Thymus (tissue), 11 donors: ENCODE data around the gene EMC9. TPM values are rescaled to one million over a fixed set of nuclear protein-coding genes. Genes with fewer than 3 reads are reported as not detected.
A peak's percentile ranks its signal among the peaks of the same experiment; 100 is the strongest.

Experiments used
- DNase-seq, 9 donors: peaks; one replicate each; pipeline ENCODE4 v3.0.0-alpha.2; 2013; ENCODE audit warnings: low spot score in 9 of 9, low read depth in 6 of 9, missing footprints in 1 of 9
- H3K27ac ChIP-seq, 2 donors: one replicate each; pipeline ENCODE4 v1.5.1; 2013; ENCODE audit warnings: control low read depth in 1 of 2, low read depth in 1 of 2, low read length in 1 of 2, mild to moderate bottlenecking in 1 of 2, moderate library complexity in 1 of 2
- H3K27me3 ChIP-seq, 2 donors: one replicate each; pipeline ENCODE4 v1.5.1; 2013; ENCODE audit warnings: low read length in 1 of 2; ENCODE audit not compliant: control insufficient read depth in 2 of 2, insufficient read depth in 1 of 2
- H3K36me3 ChIP-seq, 2 donors: one replicate each; pipeline ENCODE4 v1.5.1; 2013; ENCODE audit warnings: low read length in 1 of 2, mild to moderate bottlenecking in 1 of 2, moderate library complexity in 1 of 2; ENCODE audit not compliant: control insufficient read depth in 2 of 2, insufficient read depth in 2 of 2
- H3K4me1 ChIP-seq, 2 donors: one replicate each; pipeline ENCODE4 v1.5.1; 2013; ENCODE audit warnings: low read length in 2 of 2; ENCODE audit not compliant: control insufficient read depth in 2 of 2, insufficient read depth in 2 of 2
- H3K4me3 ChIP-seq, 2 donors: one replicate each; pipeline ENCODE4 v1.5.1; 2013; ENCODE audit warnings: low read length in 2 of 2, control low read depth in 1 of 2, mild to moderate bottlenecking in 1 of 2
- H3K9me3 ChIP-seq, 2 donors: one replicate each; pipeline ENCODE4 v1.5.1; 2013; ENCODE audit warnings: low read length in 1 of 2, mild to moderate bottlenecking in 1 of 2; ENCODE audit not compliant: control insufficient read depth in 2 of 2, insufficient read depth in 1 of 2
- WGBS: extraction: QIAGEN DNeasy Blood & Tissue Kit; methylation state at CpG from one replicate; pipeline ENCODE4 v1.1.7; 2013; 5-methylcytosine and 5-hydroxymethylcytosine counted together
- polyA plus RNA-seq: library from polyadenylated mRNA; stranded (reverse); fragments of 200-250 nt; gene quantifications from one replicate; pipeline ENCODE4 v1.2.3, GENCODE V29; 2013
- total RNA-seq: library from RNA; stranded (reverse); fragments of 120-200 nt; gene quantifications from one replicate; pipeline ENCODE4 v1.2.4, GENCODE V29; 2013
- donor health status: healthy.

Gene EMC9
- total and polyA plus RNA-seq, 2 donors, result 26.8 to 40.8 TPM

DNA sequence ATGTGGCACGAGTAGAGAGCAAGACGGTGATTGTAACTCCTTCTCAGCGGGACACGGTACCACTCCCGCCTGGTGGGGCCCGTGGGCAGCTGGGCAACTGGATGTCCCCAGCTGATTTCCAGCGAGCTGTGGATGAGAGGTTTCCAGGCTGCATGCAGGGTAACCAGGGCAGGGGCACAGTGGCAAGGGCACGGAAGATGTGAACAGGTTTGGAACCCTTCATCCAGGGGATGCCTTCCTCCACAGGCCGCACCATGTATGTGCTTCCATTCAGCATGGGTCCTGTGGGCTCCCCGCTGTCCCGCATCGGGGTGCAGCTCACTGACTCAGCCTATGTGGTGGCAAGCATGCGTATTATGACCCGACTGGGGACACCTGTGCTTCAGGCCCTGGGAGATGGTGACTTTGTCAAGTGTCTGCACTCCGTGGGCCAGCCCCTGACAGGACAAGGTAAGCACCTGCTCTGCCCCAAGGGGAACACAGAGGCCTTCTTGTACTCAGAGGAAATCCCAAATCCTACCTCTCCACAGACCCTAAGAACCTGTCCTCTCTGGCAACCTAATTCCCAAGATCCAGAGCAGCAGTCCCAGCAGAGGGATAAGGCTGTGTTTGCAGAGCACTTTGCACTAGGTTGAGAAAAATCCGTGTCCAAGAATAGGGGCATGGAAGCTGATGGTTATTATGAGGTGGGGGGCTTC is 43.0 kb downstream of the EMC9 start:
- DNase-seq, result no peak
- H3K4me3 ChIP-seq, result no peak overlapping the region
- no peaks in the 10 kb centered on the region for H3K9me3 ChIP-seq
- WGBS, result 97% methylated on average over 16 of the region's 16 CpGs
- no peak overlapping the region for H3K27ac ChIP-seq
- H3K27me3 ChIP-seq, result no peaks in the 10 kb centered on the region
- H3K36me3 ChIP-seq, result peaks cover 9 to 14% of the 10 kb centered on the region in 2 donors
- H3K4me1 ChIP-seq, result peaks cover 9 to 19% of the 10 kb centered on the region in 2 donors

DNA sequence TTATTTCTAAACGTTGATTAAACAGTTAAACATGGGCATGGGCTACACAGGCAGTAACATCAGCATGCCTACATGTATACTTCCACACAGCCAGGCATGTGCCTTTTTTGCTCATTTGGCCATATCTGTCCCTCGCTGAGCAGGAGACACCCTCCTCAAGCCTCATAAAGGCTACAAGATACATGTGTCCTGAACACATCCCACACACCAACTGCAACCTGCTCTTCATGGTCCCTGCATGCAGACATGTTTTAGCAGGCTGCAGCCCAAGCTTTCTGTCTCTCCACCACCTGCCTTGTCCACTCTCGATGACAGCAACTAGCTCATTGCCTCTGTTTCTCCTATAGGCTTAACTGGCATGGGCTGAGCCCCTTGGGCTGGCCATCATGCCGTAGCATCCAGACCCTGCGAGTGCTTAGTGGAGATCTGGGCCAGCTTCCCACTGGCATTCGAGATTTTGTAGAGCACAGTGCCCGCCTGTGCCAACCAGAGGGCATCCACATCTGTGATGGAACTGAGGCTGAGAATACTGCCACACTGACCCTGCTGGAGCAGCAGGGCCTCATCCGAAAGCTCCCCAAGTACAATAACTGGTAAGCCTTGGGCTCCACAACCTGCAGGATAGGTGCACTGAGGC is 44.7 kb downstream of the EMC9 start:
- Histone ChIP-seq H3K4me1 (peaks cover 9 to 22% of the 10 kb centered on the region in 2 donors), H3K27me3 (no peaks in the 10 kb centered on the region), H3K9me3 (no peaks in the 10 kb centered on the region), H3K4me3 (no peak overlapping the region), H3K27ac (no peak overlapping the region), H3K36me3 (peaks cover 9 to 14% of the 10 kb centered on the region in 2 donors)
- 99% methylated on average over 8 of the region's 8 CpGs for WGBS
- DNase-seq, result no peak

DNA sequence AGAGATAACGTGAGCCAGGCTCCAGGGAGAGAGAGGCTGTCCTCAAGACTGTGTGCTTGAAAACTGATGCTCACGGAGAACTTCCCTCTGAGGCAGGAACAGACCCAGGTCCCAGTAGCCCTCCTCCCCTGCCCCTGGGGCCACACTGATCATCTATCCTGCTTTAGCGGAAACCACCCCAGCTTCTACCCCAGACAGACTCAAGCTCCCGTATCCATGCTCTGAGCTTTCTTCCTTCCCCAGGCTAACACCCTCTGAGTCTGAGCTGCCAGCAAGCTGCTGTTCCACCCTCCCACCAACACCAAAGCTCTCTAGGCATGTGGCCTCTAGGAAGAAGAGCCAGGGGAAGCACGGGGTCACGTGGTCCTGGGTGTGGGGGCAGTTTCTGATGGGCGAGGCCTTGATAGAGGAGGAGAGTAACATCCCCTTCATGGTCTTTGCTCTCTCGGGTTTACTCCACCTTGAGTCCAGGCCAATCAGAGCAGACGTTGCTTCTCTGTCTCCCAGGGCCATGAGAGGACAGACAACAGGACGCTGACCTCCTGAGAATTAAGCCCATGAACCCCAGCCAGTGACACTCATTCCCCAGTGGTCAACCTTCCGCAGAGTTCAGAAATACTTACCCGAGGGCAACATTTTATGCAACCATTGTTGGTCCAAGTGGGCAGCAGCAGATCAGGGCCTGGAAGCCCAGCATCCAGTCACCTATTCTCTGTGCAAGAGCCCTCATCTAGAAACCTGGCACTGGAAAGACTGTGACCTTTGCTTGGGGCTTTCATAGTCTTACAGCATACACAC is 45.9 kb downstream of the EMC9 start:
- Histone ChIP-seq H3K4me1 (peaks cover 11 to 25% of the 10 kb centered on the region in 2 donors), H3K4me3 (peak overlapping the region; percentile 2 to 54), H3K9me3 (no peaks in the 10 kb centered on the region), H3K27ac (peak overlapping the region; percentile 9 to 14), H3K36me3 (peaks cover 9 to 11% of the 10 kb centered on the region in 2 donors), H3K27me3 (no peaks in the 10 kb centered on the region)
- 56% methylated on average over 12 of the region's 12 CpGs for WGBS
- peak in 1 of 9 donors; percentile 37 for DNase-seq

DNA sequence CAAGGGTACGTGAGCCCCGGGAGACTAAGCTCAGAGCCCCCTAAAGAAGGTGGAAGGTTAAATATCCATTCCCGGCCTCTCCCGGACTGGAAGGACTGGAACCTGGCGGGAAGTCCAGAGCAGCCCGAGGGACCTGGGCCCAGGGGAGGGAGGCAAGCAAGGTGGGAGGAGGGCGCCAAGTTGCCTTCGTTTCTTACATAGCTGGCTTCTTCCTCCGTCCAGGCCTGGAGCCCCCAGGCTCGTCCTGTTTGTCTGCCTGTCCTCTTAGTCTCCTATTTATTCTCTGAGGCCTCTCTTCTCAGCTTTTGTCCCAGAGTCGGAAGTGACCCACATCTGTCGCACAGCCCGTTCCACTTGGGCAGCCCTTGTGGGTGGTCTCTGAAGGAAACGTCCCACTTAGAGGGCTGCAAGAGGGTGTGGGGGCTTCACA is 46.5 kb downstream of the EMC9 start:
- Histone ChIP-seq H3K9me3 (no peaks in the 10 kb centered on the region), H3K36me3 (peaks cover 9 to 11% of the 10 kb centered on the region in 2 donors), H3K27ac (peak overlapping the region; percentile 66 to 97), H3K4me1 (peaks cover 13 to 28% of the 10 kb centered on the region in 2 donors), H3K4me3 (peak overlapping the region; percentile 54 to 90), H3K27me3 (no peaks in the 10 kb centered on the region)
- 10% methylated on average over 14 of the region's 14 CpGs for WGBS
- peak in 1 of 9 donors; percentile 16 for DNase-seq

DNA sequence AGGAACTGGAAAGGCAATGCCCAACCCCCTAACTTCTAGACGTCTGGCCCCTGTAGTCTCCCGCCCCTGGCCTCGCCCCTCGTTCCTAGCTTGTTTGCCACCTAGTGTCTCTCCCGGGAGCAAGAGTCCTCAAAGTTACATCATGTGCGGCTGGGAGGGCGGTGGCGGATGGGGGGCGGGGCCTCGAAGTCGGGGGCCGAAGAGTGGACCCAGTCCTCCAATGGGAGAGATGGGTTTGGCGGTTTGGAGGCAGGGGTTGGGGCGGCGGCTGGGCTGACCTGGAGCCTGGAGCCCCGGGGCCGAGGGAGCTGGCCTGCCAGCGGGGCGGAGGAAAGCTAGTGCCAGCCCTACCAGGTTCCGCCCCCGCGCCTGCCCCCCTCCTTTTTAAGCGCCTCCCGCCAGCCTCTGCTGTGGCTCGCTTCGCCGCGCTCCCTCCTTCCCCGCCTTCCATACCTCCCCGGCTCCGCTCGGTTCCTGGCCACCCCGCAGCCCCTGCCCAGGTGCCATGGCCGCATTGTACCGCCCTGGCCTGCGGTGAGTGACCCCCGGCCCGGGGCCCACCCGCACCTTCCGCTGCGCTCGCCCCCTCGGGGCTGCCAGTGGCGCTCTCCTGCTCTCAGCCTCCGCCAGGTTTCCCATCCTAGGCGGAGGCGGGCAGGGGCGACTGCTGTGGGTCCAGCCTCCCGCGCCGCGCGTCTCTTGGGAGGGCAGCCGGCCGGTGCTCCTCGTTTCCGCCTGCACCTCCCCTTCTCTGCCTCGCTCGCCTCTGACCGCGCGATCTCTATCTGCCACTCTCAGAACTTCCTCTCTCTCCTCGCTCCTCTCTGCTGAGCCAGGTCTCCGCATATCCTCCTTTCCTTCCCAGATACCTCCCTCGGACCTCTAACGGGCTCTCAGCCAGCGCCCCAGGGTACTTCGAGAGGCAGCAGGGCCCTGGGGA is 47.2 kb downstream of the EMC9 start, which contains the start of gene PCK2:
PCK2 (plus strand) TSS at position 411 of the 940 bp plus-strand sequence; CDS start at position 506, 95 bp downstream.
- WGBS, result under 1% methylated on average over 68 of the region's 68 CpGs
- Histone ChIP-seq H3K9me3 (no peaks in the 10 kb centered on the region), H3K4me3 (peak within 1 kb of the TSS; percentile 54 to 90), H3K27me3 (no peaks in the 10 kb centered on the region), H3K36me3 (peaks cover 9 to 11% of the 10 kb centered on the region in 2 donors), H3K4me1 (peaks cover 13 to 28% of the 10 kb centered on the region in 2 donors), H3K27ac (peak within 1 kb of the TSS; percentile 66 to 97)
- peak in 6 of 9 donors; percentile 23 to 75 (median 44) for DNase-seq

DNA sequence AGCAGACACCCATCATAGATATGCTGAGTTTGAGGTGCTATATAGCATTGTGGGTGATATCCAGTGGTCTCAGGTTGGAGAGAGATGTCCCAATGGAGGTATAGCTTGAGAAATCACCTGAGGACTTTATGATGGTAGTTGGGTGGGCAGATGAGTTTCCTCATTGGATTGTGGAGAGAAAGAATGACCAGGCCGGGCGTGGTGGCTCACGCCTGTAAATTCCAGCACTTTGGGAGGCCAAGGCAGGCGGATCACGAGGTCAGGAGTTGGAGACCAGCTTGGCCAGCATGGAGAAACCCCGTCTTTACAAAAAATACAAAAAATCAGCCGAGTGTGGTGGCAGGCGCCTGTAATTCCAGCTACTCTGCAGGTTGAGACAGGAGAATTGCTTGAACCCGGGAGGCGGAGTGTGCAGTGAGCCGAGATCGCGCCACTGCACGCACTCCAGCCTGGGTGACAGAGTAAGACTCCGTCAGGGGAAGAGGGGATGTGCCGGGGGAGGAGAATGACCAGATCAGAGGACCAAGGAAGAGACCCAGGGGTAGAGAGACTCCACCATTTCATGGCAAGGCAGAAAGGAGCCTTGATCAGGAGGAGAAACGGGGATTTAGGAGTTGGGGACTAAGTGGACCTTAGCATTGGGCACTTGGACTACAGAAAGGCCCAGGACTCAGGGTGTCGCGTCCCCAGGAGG is 48.0 kb downstream of the EMC9 start:
- Histone ChIP-seq H3K27ac (peak overlapping the region; percentile 27 to 34), H3K4me1 (peaks cover 13 to 28% of the 10 kb centered on the region in 2 donors)

DNA sequence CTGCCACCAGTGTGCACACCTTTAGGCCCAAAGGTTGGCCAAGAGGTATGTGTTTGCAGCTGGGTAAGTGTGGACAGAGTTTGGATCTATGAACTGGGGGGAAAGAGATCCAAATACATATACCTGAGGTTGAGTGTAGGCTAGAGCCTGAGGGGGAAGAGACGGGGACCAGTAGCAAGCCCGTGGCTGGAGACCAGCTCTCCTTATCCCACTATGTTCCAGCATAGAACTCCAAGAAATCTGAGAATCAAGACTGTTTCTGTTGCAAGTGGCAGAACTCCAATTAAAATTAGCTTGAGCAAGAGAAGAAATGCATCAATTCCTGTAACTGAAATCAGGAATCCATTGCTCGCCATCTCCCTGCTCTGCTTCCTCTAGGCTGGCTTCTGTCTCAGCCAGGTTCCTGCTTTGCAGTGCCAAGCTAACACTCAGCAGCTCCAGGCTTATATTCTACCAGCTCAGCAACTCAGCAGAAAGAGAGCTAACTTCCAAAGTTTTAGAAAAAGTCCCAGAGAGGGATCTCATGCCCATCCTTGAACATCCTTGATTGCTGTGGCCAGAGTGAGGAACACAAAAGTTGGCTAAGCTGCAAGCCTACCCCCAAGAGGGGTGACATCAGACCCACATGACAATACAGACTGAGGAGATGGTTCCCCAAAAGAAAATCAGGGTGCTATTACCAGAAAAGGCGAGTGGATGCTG is 48.7 kb downstream of the EMC9 start:
- DNase-seq, result no peak
- Histone ChIP-seq H3K27me3 (no peaks in the 10 kb centered on the region), H3K9me3 (no peaks in the 10 kb centered on the region), H3K4me1 (peaks cover 13 to 28% of the 10 kb centered on the region in 2 donors), H3K27ac (no peak overlapping the region), H3K4me3 (no peak overlapping the region), H3K36me3 (no peaks in the 10 kb centered on the region)
- WGBS, result 84% methylated on average over 4 of the region's 4 CpGs

More for the DNA sequence above, 48.0 kb downstream of the EMC9 start:
- Histone ChIP-seq H3K4me3 (peak overlapping the region; percentile 54 to 90), H3K9me3 (no peaks in the 10 kb centered on the region), H3K36me3 (peaks cover under 1 to 4% of the 10 kb centered on the region in 2 donors), H3K27me3 (no peaks in the 10 kb centered on the region)
- 85% methylated on average over 19 of the region's 19 CpGs for WGBS
- no peak for DNase-seq
